Stimulated activated CD8-positive, alpha-beta memory T cell treated with anti-CD3 and anti-CD28 coated beads, Interleukin-4, amount 100 ng/mL, for 48 hours (primary cell): ENCODE measurements around the gene BOD1.

Source experiments
- DNase-seq: peaks from one replicate; pipeline ENCODE4 v3.0.0-alpha.2; 2020

BOD1 gene

DNA sequence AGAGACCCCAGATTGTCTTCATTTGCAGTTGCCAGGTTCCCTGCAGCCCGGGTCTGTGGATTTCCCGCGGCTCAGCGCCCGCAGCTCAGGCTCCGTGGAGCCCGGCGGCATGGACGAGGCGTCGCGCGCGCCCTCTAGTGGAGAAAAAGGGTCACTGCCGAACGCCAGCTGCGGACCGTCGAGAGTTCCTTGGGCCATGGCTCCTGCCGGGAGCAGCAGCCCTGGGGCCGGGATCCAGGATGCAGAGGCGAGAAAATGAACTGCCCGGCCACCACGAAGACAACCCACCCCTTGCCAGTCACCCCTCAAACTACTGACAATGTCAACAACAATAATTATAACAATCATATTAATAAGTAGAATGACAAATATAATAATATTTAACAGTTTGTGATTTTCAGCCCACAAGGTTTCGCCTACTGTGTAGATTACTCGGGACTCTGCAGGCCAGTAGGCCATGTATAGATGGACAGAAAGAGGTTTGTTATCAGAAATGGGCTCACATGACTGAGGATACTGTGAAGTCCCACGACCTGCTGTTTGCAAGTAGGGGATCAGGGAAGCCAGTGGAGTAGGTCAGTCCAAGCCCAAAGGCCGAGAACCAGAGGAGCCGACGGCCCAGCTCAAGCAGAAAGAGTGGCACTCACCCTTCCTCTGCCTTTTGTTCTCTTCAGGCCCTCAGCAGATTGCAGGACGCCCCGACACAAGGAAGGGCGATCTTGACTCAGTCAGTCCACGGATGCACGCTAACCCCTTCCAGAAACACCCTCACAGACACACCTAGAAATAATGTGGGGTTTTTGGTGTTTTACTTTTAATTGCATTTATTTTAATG is 43.1 kb downstream of the BOD1 start:
- DNase-seq = peak; percentile 83

DNA sequence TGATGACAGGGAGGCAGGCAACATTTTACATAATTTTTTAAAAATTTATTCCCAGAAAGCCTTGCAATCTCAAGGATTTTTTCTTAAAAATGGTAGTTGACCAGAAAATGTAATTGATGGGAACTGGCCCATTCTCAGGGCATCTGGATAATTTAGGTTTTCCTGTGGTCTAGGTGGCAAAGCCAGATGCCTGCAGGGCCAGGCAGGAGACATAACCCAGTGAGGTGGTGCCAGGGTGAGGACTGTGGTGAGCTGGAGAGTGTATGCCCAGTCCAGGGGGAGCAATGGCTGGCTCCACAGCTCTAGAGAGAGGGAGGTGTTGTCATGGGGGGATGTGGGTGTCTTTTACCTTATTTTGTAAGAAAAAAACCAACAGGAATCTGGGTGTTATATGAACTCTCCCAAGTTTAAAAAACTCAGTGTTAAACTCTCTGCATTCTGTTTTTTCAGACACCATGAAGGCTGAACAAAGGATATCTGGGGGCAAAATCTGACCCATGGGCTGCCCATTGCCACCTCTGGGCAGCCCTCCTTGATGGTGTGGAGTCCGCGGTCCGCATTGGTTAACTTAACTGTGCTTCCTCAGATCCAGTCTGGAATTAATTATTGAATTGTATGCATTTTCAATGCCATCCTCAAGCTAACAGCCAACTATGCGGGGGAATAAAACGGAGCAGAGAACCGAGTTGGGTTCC is 43.9 kb downstream of the BOD1 start:
- no peak for DNase-seq

DNA sequence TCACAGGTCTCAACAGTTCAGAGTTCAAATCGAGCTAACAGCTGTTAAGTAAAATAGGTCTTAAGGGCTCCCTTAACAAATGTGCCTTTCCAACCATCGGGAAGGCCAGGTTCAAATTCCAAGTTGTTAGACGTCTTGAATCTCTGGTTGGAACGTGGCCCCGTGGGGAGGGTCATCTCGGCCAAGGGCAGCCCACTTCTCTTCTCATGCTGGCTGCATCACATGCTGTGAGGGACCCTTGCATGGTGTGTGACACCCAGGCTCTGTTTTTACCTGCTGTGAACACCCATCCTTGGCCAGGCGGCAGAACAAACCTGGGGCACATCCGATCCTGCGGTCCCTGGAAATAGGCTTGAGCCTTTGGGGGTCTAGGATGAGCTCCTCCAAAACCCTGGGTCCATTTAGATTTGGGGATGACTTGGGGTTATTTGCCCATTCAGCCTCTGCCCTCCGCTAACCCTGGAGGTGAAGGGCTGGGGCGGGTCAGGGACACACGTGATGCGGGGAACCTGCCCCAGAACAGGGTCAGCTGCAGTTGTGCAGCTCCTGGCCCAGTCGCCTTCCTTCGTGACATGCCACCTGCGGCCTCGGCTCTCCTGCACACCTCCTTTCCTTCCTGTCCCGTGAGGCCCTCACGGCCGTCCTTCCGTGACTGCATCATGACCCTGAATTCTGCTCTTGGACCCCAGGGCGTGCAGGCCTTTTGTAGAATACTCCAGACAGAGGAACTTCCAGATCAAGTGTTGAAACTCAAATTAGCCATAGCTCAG is 45.9 kb downstream of the BOD1 start:
- no peak for DNase-seq

DNA sequence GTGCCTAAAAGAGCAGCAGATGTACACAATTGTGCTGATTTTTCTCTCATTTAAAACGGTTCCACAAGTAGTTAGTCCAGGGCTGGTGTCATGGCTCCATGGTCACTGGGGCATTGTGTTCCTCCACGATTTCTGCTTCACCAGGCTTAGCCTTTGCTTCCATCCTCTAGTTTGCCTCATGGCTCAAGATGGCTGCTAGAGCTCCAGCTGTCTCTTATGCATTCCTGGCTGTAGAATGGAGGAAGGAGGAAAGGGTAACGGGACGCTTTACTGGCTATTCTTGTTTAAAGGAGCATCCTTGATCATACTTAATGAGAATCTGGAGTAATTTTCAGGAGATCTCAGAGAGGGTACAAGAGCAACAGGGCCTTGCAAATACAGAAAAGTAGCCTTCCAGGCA is 47.7 kb downstream of the BOD1 start:
- DNase-seq = no peak

DNA sequence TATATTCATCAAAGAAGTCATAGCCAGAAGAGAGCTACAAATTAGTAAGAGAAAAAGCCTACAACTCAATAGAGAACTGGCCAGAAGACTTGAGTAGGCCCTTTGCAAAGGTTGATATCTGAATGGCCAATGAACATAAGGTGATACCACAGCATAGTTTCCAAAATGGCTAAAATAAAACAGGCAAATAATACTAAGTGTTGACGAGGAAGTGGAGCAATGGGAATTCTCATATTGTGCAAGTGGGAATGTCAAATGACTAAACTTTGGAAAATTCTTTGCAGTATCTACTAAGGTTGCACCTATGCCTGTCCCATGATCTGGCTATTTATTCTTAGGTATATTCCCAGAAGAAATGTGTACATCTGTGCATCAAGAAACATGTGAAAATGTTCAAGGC is 48.3 kb downstream of the BOD1 start:
- DNase-seq = no peak

DNA sequence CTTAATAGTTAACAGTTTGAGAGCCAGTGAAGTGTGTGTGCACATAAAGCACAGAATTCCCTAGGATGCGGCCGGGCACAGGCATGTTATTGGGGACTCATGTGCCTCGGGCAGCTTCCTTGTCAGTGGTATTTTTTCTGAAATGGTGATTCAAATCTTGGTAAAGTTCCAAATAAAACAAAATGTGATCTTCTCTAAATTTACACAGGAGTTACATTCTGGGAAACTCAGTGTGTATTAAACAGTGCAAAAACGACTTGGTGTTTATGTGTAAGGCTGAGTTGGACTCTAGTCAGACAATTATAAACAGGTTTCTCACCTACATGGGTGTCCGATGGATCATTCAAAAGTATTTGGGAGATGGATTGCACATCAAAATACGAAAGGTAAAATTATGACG is 48.9 kb downstream of the BOD1 start:
- DNase-seq = no peak

DNA sequence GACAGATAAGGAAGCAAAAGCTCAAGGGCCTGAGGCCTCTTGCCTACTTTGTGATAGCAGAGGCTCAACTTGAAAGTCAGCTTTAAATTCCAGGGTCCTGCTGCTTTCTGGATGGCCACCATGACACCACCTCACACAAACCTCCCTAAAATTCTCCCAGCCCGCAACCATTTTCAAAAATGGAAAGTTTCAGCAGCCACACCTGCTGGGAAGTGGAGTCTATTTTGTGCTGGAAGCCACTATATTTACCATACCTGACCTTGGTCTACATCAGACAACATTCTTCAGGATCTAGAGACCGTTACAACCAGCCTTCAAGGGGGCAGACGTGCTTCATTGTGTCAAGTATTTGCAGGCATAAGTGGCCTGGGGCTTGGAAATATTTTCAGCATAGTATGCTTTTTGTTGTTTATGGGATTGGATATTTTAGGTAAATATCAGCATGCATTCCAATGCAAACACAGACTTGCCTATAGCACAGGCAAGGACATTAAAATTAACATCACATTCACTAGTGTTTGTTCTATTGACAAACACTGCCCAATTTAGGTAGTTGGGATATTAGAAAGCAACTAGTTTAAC is 50.9 kb downstream of the BOD1 start:
- no peak for DNase-seq

DNA sequence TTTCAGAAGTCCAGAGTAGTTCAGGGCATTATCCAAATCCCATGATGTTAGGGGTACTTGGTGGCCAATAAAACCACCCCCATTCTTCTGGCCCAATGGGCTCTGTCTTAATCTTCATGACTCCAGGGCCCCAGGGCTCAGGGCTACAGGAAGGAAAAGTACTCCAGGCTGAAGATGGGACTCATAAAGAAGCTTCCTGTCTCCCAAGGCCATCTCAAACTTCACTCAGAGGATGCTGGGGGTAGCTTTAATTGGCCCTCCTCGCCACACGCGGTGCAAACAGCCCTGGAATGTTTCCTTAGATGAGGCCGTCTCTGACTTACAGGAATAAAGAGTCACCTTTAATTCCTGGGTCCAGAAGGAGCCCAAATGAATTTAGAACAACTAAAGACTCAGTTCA is 52.3 kb downstream of the BOD1 start:
- DNase-seq = no peak

DNA sequence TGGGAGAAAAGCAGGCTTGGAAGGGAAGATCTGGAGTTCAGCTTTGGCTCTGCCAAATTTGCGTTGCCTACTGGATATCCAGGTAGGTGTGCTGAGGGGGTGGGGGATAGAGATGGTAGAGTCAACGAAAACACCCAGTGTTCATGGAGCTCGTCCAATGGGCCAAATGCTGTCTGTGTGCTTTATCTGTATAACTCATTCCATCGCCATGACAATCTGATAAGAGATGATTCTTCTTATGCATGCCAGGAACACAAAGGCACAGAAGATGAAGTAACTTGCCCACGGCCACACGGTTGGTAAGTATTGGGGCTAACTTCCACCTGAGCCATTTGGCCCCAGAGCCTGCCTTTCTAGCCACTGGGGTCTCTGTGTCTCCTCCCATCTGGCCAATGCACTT is 53.2 kb downstream of the BOD1 start:
- no peak for DNase-seq

DNA sequence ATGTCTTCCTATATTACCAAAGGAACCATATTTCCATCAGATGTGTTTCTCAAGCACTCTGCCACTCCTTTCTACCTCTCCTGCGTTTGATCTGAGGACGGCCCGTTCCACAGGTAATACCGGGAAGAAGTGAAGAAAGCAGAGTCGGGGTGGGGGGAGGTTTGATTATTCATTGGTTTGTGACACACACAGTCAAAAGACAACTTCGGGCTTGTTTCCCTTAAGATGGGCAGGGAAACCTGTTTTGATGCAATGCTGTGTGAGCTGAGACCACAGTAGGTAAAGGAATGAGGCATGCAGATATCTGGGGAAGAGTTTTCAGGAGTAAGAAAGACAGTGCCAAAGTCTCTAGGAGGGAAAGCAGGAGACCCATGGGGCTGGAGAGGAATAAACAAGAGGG is 54.0 kb downstream of the BOD1 start:
- DNase-seq = no peak
